Upper lobe of right lung (tissue), 1 donor: Measurements from ENCODE around the gene ERC2. TPM values are rescaled to one million over a fixed set of nuclear protein-coding genes. Genes with fewer than 3 reads are reported as not detected.

Source experiments
- ATAC-seq: fragments of 200-7000 bp; cut with Tn5 transposase; one replicate; pipeline ENCODE4 v1.9.1; 2020; ENCODE audit warnings: mild to moderate bottlenecking, moderate library complexity
- DNase-seq: peaks from one replicate; pipeline ENCODE4 v3.0.0-alpha.2; 2020
- H3K27ac ChIP-seq: fragments of 200-600 bp; one replicate; pipeline ENCODE4 v1.8.0; 2022
- H3K27me3 ChIP-seq: fragments of 200-600 bp; one replicate; pipeline ENCODE4 v1.8.0; 2022; ENCODE audit warnings: mild to moderate bottlenecking
- H3K36me3 ChIP-seq: fragments of 200-600 bp; one replicate; pipeline ENCODE4 v1.8.0; 2022
- H3K4me1 ChIP-seq: fragments of 200-600 bp; one replicate; pipeline ENCODE4 v1.8.0; 2022
- H3K4me3 ChIP-seq: fragments of 200-600 bp; one replicate; pipeline ENCODE4 v1.8.0; 2022; ENCODE audit warnings: mild to moderate bottlenecking
- H3K9me3 ChIP-seq: fragments of 200-600 bp; one replicate; pipeline ENCODE4 v1.8.0; 2022
- CTCF ChIP-seq: fragments of 200-600 bp; IDR thresholded peaks from one replicate; pipeline ENCODE4 v1.8.0; 2022; ENCODE audit warnings: antibody characterized with exemption
- intact Hi-C: fragments of 100-400 bp; cut with DNase I; formaldehyde crosslinking; loops from one replicate; pipeline ENCODE4 v1.11.0; 2022
- total RNA-seq: library from RNA; stranded (reverse); fragmentation: NEBNext Ultra II Directional; extraction: Animal tissue kit (Norgen Biotek cat#: 25700); gene quantifications from one replicate; pipeline ENCODE4 v1.2.1, GENCODE V29; 2021
- donor health status: DM: no; HTN: yes; CAD: no; lungs with severe emphysema.

The ERC2 gene
- total RNA-seq, 1 donor from 2014 or later = 1.4 TPM

GRCh38 chr3:55686426-55687254 is 781.6 kb downstream of the ERC2 start:
- TF ChIP-seq CTCF = no peak
- ATAC-seq = no peak
- Histone ChIP-seq H3K4me1 (no peaks in the 10 kb centered on the region), H3K9me3 (no peaks in the 10 kb centered on the region), H3K36me3 (no peaks in the 10 kb centered on the region), H3K27me3 (no peaks in the 10 kb centered on the region), H3K4me3 (no peak overlapping the region), H3K27ac (no peak overlapping the region)
- intact Hi-C loops = no loop called here
- DNase-seq = no peak

- Histone ChIP-seq H3K4me3 (no peak overlapping the region), H3K36me3 (no peaks in the 10 kb centered on the region), H3K4me1 (no peaks in the 10 kb centered on the region), H3K27ac (no peak overlapping the region), H3K27me3 (no peaks in the 10 kb centered on the region), H3K9me3 (no peaks in the 10 kb centered on the region)
- ATAC-seq (no peak), DNase-seq (no peak)
- intact Hi-C loops = no loop called here
- no peak for TF ChIP-seq CTCF
These were observed 784.5 kb downstream of the ERC2 start for GRCh38 chr3:55683666-55684270.

GRCh38 chr3:55682461-55682860 is 785.8 kb downstream of the ERC2 start:
- intact Hi-C loops = no loop called here
- Histone ChIP-seq H3K27me3 (no peaks in the 10 kb centered on the region), H3K4me1 (no peaks in the 10 kb centered on the region), H3K9me3 (no peaks in the 10 kb centered on the region), H3K27ac (no peak overlapping the region), H3K4me3 (no peak overlapping the region), H3K36me3 (no peaks in the 10 kb centered on the region)
- DNase-seq (no peak), ATAC-seq (no peak)
- no peak for TF ChIP-seq CTCF

- H3K27ac ChIP-seq = no peak overlapping the region
- no peaks in the 10 kb centered on the region for H3K36me3 ChIP-seq
- no peak overlapping the region for H3K4me3 ChIP-seq
- no peaks in the 10 kb centered on the region for H3K4me1 ChIP-seq
- no peak for TF ChIP-seq CTCF
- no peaks in the 10 kb centered on the region for H3K27me3 ChIP-seq
- DNase-seq (no peak), ATAC-seq (no peak)
- H3K9me3 ChIP-seq = no peaks in the 10 kb centered on the region
- intact Hi-C loops = no loop called here
These were observed 789.6 kb downstream of the ERC2 start for GRCh38 chr3:55678546-55679216.

- no peaks in the 10 kb centered on the region for H3K9me3 ChIP-seq
- no peak for TF ChIP-seq CTCF
- DNase-seq (no peak), ATAC-seq (no peak)
- H3K4me1 ChIP-seq = no peaks in the 10 kb centered on the region
- intact Hi-C loops = no loop called here
- no peaks in the 10 kb centered on the region for H3K36me3 ChIP-seq
- no peak overlapping the region for H3K27ac ChIP-seq
- H3K27me3 ChIP-seq = no peaks in the 10 kb centered on the region
- H3K4me3 ChIP-seq = no peak overlapping the region
These were observed 791.6 kb downstream of the ERC2 start for GRCh38 chr3:55676643-55677042.
